CD4-positive, alpha-beta T cell treated with Interleukin-15 for 1 hour (primary cell): ENCODE results near the gene OR10A6.

ENCODE experiments used
- DNase-seq: peaks from one replicate; pipeline ENCODE4 v3.0.0-alpha.2; 2020

Gene OR10A6

DNA sequence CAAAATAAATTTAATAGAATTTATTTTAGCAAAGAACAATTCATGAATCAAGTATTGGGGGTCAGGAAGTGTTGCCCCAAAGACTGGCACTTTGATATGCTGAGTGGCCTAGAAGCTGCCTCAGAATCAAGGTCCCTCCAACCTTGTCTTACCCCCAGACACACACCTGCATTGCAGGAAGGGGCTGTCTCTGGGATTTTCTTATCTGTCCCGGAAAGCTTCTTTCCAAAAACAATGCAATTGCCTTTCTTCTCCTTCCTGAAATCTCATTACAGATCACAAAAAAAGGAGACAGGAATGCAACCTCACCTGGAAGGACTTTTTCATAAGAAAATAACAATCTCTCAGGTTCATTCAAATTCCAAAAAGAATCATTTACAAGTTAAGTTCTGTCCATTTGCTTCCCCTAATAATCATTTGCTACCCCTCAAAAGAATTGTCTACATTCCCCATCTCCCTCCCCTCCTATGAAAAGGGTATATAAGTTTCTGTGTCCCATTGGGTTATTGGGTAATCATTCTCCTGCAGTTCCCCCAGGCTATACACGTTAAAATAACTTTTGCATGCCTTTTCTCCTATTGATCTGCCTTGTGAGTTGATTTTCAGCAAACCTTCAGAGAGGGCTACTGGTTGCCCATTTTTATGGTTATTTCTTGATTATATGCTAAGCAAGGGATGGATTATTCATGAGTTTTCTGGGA is 21.3 kb downstream of the OR10A6 start:
- no peak for DNase-seq

DNA sequence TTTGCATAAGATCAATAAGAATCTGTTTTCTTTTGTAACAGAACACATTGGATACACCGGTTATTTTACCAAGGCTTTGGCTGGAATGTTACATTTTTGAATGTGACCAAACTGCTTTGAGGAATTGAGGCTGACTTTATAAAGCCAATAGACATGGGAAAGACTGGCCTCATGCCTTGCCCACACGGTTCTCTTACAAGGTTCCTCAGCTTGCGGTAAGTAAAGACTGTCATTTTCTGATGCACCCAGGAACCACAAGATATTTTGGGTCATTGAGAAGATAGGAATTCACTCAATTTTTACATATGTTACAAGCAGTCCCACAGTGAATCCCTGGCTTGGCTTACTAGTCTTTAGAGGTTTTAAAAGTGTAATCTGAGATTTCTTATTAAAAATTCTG is 23.9 kb downstream of the OR10A6 start:
- no peak for DNase-seq

- no peak for DNase-seq
These were observed 24.6 kb downstream of the OR10A6 start for GRCh38 chr11:7906481-7906880.

DNA sequence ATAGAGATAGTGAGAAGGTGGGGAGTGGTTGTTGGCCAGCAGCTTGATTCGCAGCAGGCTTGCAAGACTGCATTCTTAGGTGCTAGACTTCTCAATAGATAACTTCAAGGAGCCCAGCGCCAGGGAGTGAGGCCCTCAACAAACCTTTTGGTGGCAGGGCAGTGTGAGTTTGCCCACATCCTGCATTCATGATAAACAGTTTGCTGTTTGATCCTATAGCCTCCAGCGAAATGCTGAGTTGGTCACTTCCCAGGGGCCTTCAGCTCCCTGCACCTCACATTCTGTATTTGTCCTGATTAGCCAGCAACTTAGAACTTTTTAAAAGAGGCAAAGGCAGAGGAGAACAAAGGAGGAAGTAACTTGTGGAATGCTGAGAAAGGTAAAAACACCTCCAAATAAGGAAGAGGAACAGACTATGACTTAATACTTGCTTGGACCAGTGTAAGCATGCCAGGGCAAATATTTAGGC is 25.1 kb downstream of the OR10A6 start:
- no peak for DNase-seq

GRCh38 chr11:7905549-7905948 is 25.5 kb downstream of the OR10A6 start:
- no peak for DNase-seq

DNA sequence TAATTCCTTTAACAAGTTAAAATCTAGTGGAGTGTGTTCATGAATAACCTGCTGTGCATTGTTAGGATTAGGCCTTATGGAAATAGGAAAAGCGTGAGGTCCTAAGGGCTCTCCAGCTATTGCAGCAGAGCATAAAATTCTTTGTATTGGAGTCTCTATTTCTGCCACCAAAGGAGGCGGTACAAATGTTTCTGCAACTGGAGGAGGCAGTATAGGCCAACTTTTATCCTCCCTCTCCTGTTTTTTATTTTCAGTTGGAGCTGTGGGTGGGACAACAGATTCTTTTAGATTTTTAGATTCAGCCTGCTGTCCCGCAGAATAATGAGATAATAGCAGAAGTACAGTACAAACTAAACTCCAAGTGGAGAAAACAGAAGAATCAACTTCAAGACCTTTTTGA is 26.2 kb downstream of the OR10A6 start:
- DNase-seq: no peak

DNA sequence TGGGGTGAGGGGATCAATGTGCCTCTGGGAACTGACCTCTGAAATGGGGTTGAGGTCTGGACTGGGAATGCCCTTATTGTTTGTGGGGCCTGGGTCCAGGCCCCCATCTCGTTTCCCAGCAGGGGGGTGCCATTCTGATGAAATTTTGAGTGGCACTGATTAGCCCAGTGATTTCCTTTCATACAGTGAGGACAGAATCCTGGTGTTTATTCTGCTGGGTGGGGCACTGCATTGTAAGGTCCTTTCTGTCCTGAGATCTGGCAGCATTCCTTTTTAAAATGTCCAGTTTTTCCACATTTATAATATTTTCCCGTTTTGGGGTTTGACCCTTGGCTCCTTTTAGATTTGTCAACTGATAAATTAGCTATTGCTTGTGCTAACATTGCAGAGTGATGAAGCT is 27.1 kb downstream of the OR10A6 start:
- no peak for DNase-seq

DNA sequence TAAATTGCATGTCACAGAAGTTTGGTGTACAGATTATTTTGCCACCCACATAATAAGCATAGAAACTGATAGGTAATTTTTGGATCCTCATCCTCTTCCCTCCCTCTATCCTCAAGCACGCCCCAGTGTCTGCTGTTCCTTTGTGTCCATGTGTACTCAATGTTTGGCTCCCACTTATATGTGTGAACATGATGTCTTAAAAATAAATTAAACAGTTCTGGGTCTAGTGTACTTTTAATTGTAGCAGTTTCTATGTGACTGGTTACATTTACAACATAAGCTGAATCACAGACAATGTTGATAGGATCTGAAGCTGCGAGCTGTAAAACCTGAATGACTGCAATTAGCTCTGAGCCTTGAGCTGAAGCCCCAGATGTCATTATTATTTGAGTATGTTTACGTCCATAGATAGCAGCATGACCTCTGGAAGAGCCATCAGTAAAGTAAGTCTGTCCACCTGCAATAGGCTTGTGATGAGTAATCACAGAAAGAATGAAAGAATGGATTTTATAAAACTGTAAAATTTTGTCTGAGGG is 29.7 kb downstream of the OR10A6 start:
- no peak for DNase-seq

- no peak for DNase-seq
These were observed 30.4 kb downstream of the OR10A6 start for GRCh38 chr11:7900686-7901085.

- no peak for DNase-seq
These were observed 31.6 kb downstream of the OR10A6 start for GRCh38 chr11:7899418-7899817.

- no peak for DNase-seq
These were observed 32.3 kb downstream of the OR10A6 start for GRCh38 chr11:7898666-7899283.

DNA sequence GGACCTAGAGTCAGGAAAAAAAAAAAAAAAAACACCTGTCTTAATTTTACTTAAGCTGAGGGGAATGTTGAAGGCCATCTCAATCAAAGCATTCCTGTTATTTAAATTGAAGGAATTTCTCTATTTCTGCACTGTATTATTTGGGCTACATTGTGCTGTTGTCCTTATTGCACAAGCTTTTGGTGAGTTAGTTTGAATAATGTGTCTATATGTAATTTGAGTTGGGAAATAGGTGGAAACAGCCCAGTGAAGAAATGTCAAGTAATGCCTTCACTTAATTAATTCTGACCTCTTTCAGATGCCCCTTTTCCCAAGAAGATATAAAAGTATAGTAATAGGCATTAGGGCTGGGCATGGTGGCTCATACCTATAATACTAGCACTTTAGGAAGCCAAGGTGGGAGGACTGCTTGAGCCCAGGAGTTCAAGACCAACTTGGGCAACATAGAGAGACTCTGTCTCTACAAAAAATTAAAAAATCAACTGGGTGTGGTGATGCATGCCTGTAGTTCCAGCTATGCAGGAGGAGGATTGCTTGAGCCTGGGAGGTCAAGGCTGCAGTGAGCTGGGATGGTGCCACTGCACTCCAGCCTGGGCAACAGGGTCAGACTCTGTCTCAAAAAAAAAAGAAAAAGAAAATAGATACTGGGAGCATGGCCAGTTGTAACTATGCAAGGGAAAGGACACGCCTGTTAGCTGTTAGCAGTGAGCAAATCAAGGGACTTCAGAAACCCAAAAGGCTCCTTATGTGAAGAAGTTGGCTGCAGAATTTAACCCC is 34.9 kb downstream of the OR10A6 start:
- DNase-seq: no peak

DNA sequence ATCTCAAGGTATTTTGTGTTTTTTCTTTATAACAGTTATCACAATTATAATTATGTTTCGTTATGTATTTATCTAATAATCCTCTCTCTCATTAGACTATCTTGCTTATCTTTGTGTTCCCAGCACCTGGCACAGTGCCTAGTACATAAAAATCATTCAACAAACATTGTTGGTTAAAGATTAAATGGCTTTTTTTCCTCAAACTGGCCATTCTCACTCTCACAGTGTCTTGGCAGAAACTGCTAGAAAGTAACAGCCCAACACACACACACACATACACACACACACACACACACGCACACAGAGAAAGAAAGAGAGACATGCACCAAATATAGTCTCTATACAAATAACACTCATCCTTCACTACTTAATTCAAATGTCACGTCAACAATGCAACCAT is 36.8 kb downstream of the OR10A6 start:
- no peak for DNase-seq

DNA sequence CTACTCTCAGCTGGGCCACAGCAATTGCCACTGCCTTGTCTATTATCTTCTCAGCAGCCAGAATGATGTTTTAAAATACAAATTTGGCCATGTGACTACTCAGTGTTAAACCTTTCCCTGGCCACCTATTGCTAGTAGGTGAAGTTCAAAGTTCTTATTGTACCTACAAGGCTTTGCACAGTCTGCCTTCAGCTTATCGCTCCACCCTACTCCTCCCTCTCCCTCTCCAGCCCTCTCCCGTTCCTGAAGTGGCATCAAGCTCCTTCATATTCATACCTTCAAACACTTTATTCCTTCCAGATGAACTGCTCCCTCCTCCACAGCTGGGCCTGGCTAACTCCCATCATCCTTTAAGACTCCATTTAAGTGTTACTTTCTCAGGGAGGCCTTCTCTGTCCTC is 37.3 kb downstream of the OR10A6 start:
- no peak for DNase-seq

GRCh38 chr11:7892840-7893254 is 38.2 kb downstream of the OR10A6 start:
- no peak for DNase-seq

- no peak for DNase-seq
These were observed 38.9 kb downstream of the OR10A6 start for GRCh38 chr11:7892059-7892699.

DNA sequence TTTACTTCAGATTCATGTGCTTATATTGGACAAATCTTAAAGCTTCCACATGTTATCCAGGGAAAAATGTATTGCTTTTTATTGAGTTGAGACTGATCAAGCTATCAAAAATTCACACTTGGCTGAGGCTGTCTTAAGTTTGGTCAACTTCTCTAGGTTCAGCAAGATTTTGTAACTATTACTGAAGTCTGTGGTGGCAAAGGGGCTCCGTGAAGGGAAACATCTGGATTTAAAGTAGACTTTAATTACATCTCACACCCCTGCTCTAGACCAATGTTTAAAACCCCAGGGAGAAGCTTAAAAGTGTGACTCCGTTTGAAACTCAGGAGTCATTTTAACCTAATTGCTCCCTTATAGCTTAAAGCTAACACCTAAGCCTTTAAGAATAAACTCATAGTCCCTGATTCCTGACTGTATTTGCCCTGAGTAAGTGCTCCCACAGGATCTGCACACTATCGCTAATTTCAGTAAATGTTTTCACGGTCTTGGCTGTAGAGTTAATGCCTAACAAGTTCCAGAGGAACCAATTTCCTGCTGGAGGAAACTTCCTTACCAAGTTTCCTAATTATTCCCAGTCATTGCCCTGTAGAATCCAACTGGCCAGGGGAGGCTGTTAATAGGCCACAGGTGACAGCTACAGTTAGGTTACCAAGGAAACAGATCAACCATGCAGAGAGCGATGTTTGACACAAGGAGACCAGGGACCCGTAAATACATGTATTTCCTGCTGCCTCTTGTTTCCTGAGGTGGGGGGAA is 40.5 kb downstream of the OR10A6 start:
- no peak for DNase-seq

- DNase-seq: no peak
These were observed 41.1 kb downstream of the OR10A6 start for GRCh38 chr11:7889985-7890384.

GRCh38 chr11:7882860-7883259 is 48.2 kb downstream of the OR10A6 start:
- no peak for DNase-seq
